HG03039 (cell line): ENCODE measurements around the gene LCA5L.

ENCODE experiments used
- ATAC-seq: cut with Tn5 transposase; IDR thresholded peaks from one replicate; pipeline ENCODE4 v1.9.1; 2021; ENCODE audit warnings: mild to moderate bottlenecking, moderate library complexity; ENCODE audit not compliant: unreplicated experiment

LCA5L gene

DNA sequence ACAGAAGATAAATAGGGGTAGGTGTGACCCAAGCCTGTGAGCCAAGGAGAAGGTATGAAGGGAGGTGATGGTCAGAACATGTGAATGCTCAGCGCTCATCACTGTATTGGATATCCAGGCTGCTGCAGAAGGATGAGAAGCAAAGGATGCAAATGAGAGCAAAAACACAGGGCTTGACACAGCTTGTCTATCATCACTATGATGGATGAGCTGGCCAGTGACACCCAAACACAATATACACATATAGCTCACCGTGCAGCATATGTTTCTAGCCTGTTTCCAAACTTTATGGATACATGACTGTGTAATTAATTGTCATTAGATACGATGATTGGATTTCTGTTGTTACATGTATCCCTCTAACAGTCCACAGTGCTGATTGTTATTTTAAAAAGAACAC, 82.8 kb downstream of the LCA5L start:
- ATAC-seq = no peak

DNA sequence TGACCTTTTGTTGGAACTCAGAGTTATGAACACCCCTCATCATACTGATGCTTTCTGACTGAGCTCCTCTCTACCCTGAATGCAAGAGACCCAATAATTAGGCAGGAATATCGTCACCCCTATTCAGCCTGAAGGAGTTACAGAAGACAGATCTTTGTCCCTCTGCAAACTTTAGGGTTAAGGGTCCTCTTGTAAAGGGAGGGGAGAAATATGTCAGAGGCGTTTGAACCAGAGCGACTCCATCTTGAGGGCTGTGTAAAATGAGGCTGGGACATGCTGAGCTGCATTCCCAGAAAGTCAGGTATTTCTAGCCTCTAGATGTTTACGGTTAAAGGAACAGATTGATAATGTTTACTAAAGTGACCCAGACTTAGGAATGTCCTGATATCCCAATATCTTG, 86.2 kb downstream of the LCA5L start:
- ATAC-seq = no peak
